NCI-H526 treated with DMSO at 0.1 percent for 48 hours (cell line): ENCODE results near the gene SASH3.

Experiments
- DNase-seq: peaks from one replicate; lab custom pipeline; 2025; lab: John Stamatoyannopoulos, UW

The SASH3 gene

GRCh38 chrX:129760155-129760554 lies 19.6 kb upstream of the SASH3 start:
- DNase-seq: no peak

- no peak for DNase-seq
These were observed 18.8 kb upstream of the SASH3 start for GRCh38 chrX:129760981-129761380.

GRCh38 chrX:129761596-129761995 lies 18.2 kb upstream of the SASH3 start:
- no peak for DNase-seq

- no peak for DNase-seq
These were observed 17.3 kb upstream of the SASH3 start for GRCh38 chrX:129762448-129762847.

- DNase-seq: no peak
These were observed 16.1 kb upstream of the SASH3 start for GRCh38 chrX:129763666-129764065.

GRCh38 chrX:129768186-129768585 lies 11.6 kb upstream of the SASH3 start:
- no peak for DNase-seq

GRCh38 chrX:129768586-129769466 lies 10.9 kb upstream of the SASH3 start:
- no peak for DNase-seq

- DNase-seq: no peak
These were observed 10.1 kb upstream of the SASH3 start for GRCh38 chrX:129769467-129770154.

GRCh38 chrX:129771266-129771995 lies 8.3 kb upstream of the SASH3 start:
- DNase-seq: no peak

- no peak for DNase-seq
These were observed 6.8 kb upstream of the SASH3 start for GRCh38 chrX:129772796-129773431.

- DNase-seq: no peak
These were observed 5.9 kb upstream of the SASH3 start for GRCh38 chrX:129773649-129774458.

GRCh38 chrX:129777218-129778030 lies 2.3 kb upstream of the SASH3 start:
- peak; percentile 16 for DNase-seq

GRCh38 chrX:129779086-129779672 lies 570 bp upstream of the SASH3 start:
- no peak for DNase-seq

GRCh38 chrX:129780441-129781105 lies 824 bp downstream of the SASH3 start:
- no peak for DNase-seq

GRCh38 chrX:129781134-129781672 lies 1.5 kb downstream of the SASH3 start:
- DNase-seq: no peak

GRCh38 chrX:129781680-129782495 lies 2.1 kb downstream of the SASH3 start:
- no peak for DNase-seq

GRCh38 chrX:129782706-129783105 lies 3.0 kb downstream of the SASH3 start:
- DNase-seq: no peak

GRCh38 chrX:129783291-129783713 lies 3.6 kb downstream of the SASH3 start:
- no peak for DNase-seq
